Adrenal gland (tissue), 5 donors: Measurements from ENCODE around the gene BBX.

Experiments
- CTCF ChIP-seq, 6 experiments: fragments of 450-650 bp in 4 of 6; fragments of 200-600 bp in 2 of 6; sonication (generic) in 1 of 6; IDR thresholded peaks; 1 replicate in 5 of 6; 2 replicates in 1 of 6; pipeline versions ENCODE4 v1.5.1 to v1.8.0; 2016 to 2021; ENCODE audit warnings: antibody characterized with exemption in 6 of 6, mild to moderate bottlenecking in 2 of 6, moderate library complexity in 1 of 6
- POLR2A ChIP-seq, 2 donors: fragments of 450-650 bp; IDR thresholded peaks; one replicate each; pipeline ENCODE4 v1.6.1; 2017; ENCODE audit warnings: antibody characterized with exemption in 2 of 2, mild to moderate bottlenecking in 2 of 2, moderate library complexity in 1 of 2
- donor health status: DM: no; HTN: no; CAD: no.

- TF ChIP-seq CTCF (IDR thresholded peaks at IDR 0.05) (no peak), POLR2A (IDR thresholded peaks at IDR 0.05) (no peak)
Observed at GRCh38 chr3:107632576-107632975, 109.8 kb downstream of the BBX start.
